Astrocyte (in vitro differentiated cells and primary cell): Measurements from ENCODE around the gene GFRA4. TPM values are rescaled to one million over a fixed set of nuclear protein-coding genes. Genes with fewer than 3 reads are reported as not detected.
A peak's percentile ranks its signal among the peaks of the same experiment; 100 is the strongest.

Source experiments
- DNase-seq: peaks from one replicate; pipeline ENCODE4 v3.0.0-alpha.2; 2010; ENCODE audit warnings: low read depth
- FAIRE-seq: peaks from 2 replicates; lab custom pipeline; 2011; peaks lifted over from hg19 to GRCh38; lab: Jason Lieb, UNC
- H2AFZ ChIP-seq: 2 replicates; pipeline ENCODE4 v1.6.0; 2012; ENCODE audit warnings: low read depth, low read length, inconsistent platforms
- H3K27ac ChIP-seq: 2 replicates; pipeline ENCODE4 v1.5.1; 2011; ENCODE audit warnings: low read depth, low read length, inconsistent platforms
- H3K27me3 ChIP-seq: 2 replicates; pipeline ENCODE4 v1.6.0; 2011; ENCODE audit warnings: low read length, inconsistent platforms; ENCODE audit not compliant: insufficient read depth
- H3K36me3 ChIP-seq: 2 replicates; pipeline ENCODE4 v1.5.1; 2011; ENCODE audit warnings: low read length, inconsistent platforms; ENCODE audit not compliant: insufficient read depth
- H3K4me1 ChIP-seq: 2 replicates; pipeline ENCODE4 v1.5.1; 2011; ENCODE audit warnings: low read length, inconsistent platforms; ENCODE audit not compliant: insufficient read depth
- H3K4me2 ChIP-seq: 2 replicates; pipeline ENCODE4 v1.6.0; 2012; ENCODE audit warnings: low read length, inconsistent platforms
- H3K4me3 ChIP-seq: 2 replicates; pipeline ENCODE4 v1.5.1; 2011; ENCODE audit warnings: low read depth, mild to moderate bottlenecking, low read length, inconsistent platforms; ENCODE audit not compliant: insufficient read depth
- H3K79me2 ChIP-seq: 2 replicates; pipeline ENCODE4 v1.6.0; 2012; ENCODE audit warnings: mild to moderate bottlenecking, low read length, inconsistent platforms; ENCODE audit not compliant: insufficient read depth
- H3K9ac ChIP-seq: 2 replicates; pipeline ENCODE4 v1.6.0; 2012; ENCODE audit warnings: mild to moderate bottlenecking, low read length, inconsistent platforms
- H3K9me3 ChIP-seq: 2 replicates; pipeline ENCODE4 v1.5.1; 2012; ENCODE audit warnings: low read depth, mild to moderate bottlenecking, low read length, inconsistent platforms; ENCODE audit not compliant: insufficient read depth
- H4K20me1 ChIP-seq: 2 replicates; pipeline ENCODE4 v1.6.0; 2012; ENCODE audit warnings: low read length, inconsistent platforms; ENCODE audit not compliant: insufficient read depth
- H3K27ac Mint-ChIP-seq: one replicate; pipeline ENCODE4 v1.8.0; 2021; ENCODE audit warnings: mild to moderate bottlenecking, mixed read lengths; ENCODE audit not compliant: unreplicated experiment
- H3K27me3 Mint-ChIP-seq: one replicate; pipeline ENCODE4 v1.8.0; 2021; ENCODE audit warnings: low read depth, mixed read lengths; ENCODE audit not compliant: unreplicated experiment
- H3K36me3 Mint-ChIP-seq: one replicate; pipeline ENCODE4 v1.8.0; 2021; ENCODE audit warnings: low read depth, mixed read lengths; ENCODE audit not compliant: unreplicated experiment
- H3K4me1 Mint-ChIP-seq: one replicate; pipeline ENCODE4 v1.8.0; 2021; ENCODE audit warnings: low read depth, mixed read lengths; ENCODE audit not compliant: unreplicated experiment
- H3K4me3 Mint-ChIP-seq: one replicate; pipeline ENCODE4 v1.8.0; 2021; ENCODE audit warnings: mild to moderate bottlenecking, moderate library complexity, mixed read lengths; ENCODE audit not compliant: unreplicated experiment
- H3K9me3 Mint-ChIP-seq: one replicate; pipeline ENCODE4 v1.8.0; 2021; ENCODE audit warnings: mild to moderate bottlenecking, mixed read lengths; ENCODE audit not compliant: unreplicated experiment
- EZH2 ChIP-seq: IDR thresholded peaks from 2 replicates; pipeline ENCODE4 v1.6.1; 2012; ENCODE audit warnings: mild to moderate bottlenecking, low read length, inconsistent platforms; ENCODE audit not compliant: insufficient read depth
- total RNA-seq: library from RNA; stranded (reverse); gene quantifications from 2 replicates; pipeline ENCODE4 v1.2.1, GENCODE V29; 2021
- TF ChIP-seq, protein P1 (sequence below): IDR thresholded peaks from 2 replicates; pipeline ENCODE4 v1.5.1; 2011; ENCODE audit warnings: low read depth, mild to moderate bottlenecking, inconsistent platforms, low read length, moderate library complexity; ENCODE audit not compliant: insufficient read depth

The GFRA4 gene
- total RNA-seq, 1 donor from 2014 or later = not detected

- H3K36me3 ChIP-seq = no peaks in the 10 kb centered on the region
- no peaks in the 10 kb centered on the region for H3K27me3 ChIP-seq
- no peaks in the 10 kb centered on the region for H3K9me3 ChIP-seq
- TF ChIP-seq, protein P1, sequence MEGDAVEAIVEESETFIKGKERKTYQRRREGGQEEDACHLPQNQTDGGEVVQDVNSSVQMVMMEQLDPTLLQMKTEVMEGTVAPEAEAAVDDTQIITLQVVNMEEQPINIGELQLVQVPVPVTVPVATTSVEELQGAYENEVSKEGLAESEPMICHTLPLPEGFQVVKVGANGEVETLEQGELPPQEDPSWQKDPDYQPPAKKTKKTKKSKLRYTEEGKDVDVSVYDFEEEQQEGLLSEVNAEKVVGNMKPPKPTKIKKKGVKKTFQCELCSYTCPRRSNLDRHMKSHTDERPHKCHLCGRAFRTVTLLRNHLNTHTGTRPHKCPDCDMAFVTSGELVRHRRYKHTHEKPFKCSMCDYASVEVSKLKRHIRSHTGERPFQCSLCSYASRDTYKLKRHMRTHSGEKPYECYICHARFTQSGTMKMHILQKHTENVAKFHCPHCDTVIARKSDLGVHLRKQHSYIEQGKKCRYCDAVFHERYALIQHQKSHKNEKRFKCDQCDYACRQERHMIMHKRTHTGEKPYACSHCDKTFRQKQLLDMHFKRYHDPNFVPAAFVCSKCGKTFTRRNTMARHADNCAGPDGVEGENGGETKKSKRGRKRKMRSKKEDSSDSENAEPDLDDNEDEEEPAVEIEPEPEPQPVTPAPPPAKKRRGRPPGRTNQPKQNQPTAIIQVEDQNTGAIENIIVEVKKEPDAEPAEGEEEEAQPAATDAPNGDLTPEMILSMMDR = no peak
- no peak for TF ChIP-seq EZH2
- Mint-ChIP-seq H3K9me3 (peaks cover 2% of the 10 kb centered on the region), H3K27ac (no peak overlapping the region), H3K36me3 (no peaks in the 10 kb centered on the region), H3K27me3 (peaks cover 29% of the 10 kb centered on the region), H3K4me3 (no peak overlapping the region), H3K4me1 (no peaks in the 10 kb centered on the region)
- H3K9ac ChIP-seq = no peak overlapping the region
- no peak overlapping the region for H3K27ac ChIP-seq
- H4K20me1 ChIP-seq = no peaks in the 10 kb centered on the region
- DNase-seq = no peak
- H3K4me2 ChIP-seq = no peak overlapping the region
- no peak overlapping the region for H3K4me3 ChIP-seq
- no peaks in the 10 kb centered on the region for H3K79me2 ChIP-seq
- no peak overlapping the region for H2AFZ ChIP-seq
- no peaks in the 10 kb centered on the region for H3K4me1 ChIP-seq
- FAIRE-seq = no peak
Observed at GRCh38 chr20:3696745-3697587, 33.8 kb upstream of the GFRA4 start.

DNA sequence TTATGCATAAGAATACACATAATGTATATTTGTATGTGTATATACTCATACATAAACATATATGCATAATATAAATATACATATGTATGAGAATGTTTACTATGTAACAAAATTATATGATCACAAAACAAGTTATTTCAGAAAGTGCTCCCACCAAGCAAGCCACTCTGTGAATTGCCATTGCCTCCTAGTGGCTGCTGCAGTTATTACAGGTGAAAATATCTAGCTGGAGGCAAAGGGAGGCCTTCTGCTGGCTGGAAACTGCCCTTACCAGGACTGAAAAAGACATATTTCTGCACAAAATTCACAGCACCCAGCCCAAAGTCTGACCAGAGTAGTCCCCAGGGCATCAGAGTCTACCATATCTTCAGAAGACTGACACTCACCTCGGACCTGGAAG, 33.0 kb upstream of the GFRA4 start:
- Mint-ChIP-seq H3K4me1 (no peaks in the 10 kb centered on the region), H3K4me3 (no peak overlapping the region), H3K27me3 (peaks cover 28% of the 10 kb centered on the region), H3K36me3 (no peaks in the 10 kb centered on the region), H3K9me3 (peaks cover 2% of the 10 kb centered on the region), H3K27ac (no peak overlapping the region)
- no peak overlapping the region for H3K4me2 ChIP-seq
- H3K27ac ChIP-seq = no peak overlapping the region
- TF ChIP-seq, protein P1 = peak; percentile 30
- TF ChIP-seq EZH2 = no peak
- H3K36me3 ChIP-seq = no peaks in the 10 kb centered on the region
- FAIRE-seq = no peak
- no peaks in the 10 kb centered on the region for H3K9me3 ChIP-seq
- H3K27me3 ChIP-seq = no peaks in the 10 kb centered on the region
- H3K4me3 ChIP-seq = no peak overlapping the region
- H4K20me1 ChIP-seq = no peaks in the 10 kb centered on the region
- no peaks in the 10 kb centered on the region for H3K79me2 ChIP-seq
- H3K9ac ChIP-seq = no peak overlapping the region
- no peak overlapping the region for H2AFZ ChIP-seq
- no peak for DNase-seq
- H3K4me1 ChIP-seq = no peaks in the 10 kb centered on the region

GRCh38 chr20:3694864-3695263, 31.7 kb upstream of the GFRA4 start:
- no peaks in the 10 kb centered on the region for H3K4me1 ChIP-seq
- H3K27me3 Mint-ChIP-seq = peaks cover 24% of the 10 kb centered on the region
- no peak for FAIRE-seq

More at GRCh38 chr20:3694864-3695263, 31.7 kb upstream of the GFRA4 start:
- no peak for TF ChIP-seq EZH2
- TF ChIP-seq, protein P1 = no peak
- no peaks in the 10 kb centered on the region for H4K20me1 ChIP-seq
- H3K36me3 ChIP-seq = no peaks in the 10 kb centered on the region
- H3K27ac ChIP-seq = no peak overlapping the region
- no peak overlapping the region for H3K9ac ChIP-seq
- Mint-ChIP-seq H3K27ac (no peak overlapping the region), H3K4me3 (no peak overlapping the region), H3K36me3 (no peaks in the 10 kb centered on the region), H3K9me3 (peaks cover 2% of the 10 kb centered on the region), H3K4me1 (no peaks in the 10 kb centered on the region)
- H3K27me3 ChIP-seq = no peaks in the 10 kb centered on the region
- H2AFZ ChIP-seq = no peak overlapping the region
- no peak for DNase-seq
- no peak overlapping the region for H3K4me2 ChIP-seq
- H3K79me2 ChIP-seq = no peaks in the 10 kb centered on the region
- H3K4me3 ChIP-seq = no peak overlapping the region
- H3K9me3 ChIP-seq = no peaks in the 10 kb centered on the region
